Spinal cord (tissue), 10 donors: Measurements from ENCODE around the gene ZNF385B. TPM values are rescaled to one million over a fixed set of nuclear protein-coding genes. Genes with fewer than 3 reads are reported as not detected.
"Not testable (repeated sequence)": the region's sequence is repeated elsewhere in the genome, so short reads cannot be mapped to it uniquely, and the experiment has no call there.

Experiments
- DNase-seq, 6 donors: peaks; one replicate each; pipeline versions ENCODE4 v3.0.0 to v3.0.0-alpha.2; 2013 to 2015; ENCODE audit warnings: low spot score in 6 of 6, low read depth in 4 of 6
- H3K27ac ChIP-seq: one replicate; pipeline ENCODE4 v1.5.1; 2013; ENCODE audit warnings: low read depth, low read length, control low read depth
- H3K27me3 ChIP-seq: one replicate; pipeline ENCODE4 v1.6.1; 2013; ENCODE audit warnings: low read length; ENCODE audit not compliant: control insufficient read depth, insufficient read depth
- H3K36me3 ChIP-seq: one replicate; pipeline ENCODE4 v1.6.1; 2013; ENCODE audit warnings: low read length; ENCODE audit not compliant: control insufficient read depth, insufficient read depth
- H3K4me1 ChIP-seq: one replicate; pipeline ENCODE4 v1.6.1; 2013; ENCODE audit warnings: low read length; ENCODE audit not compliant: control insufficient read depth, insufficient read depth
- H3K4me3 ChIP-seq: one replicate; pipeline ENCODE4 v1.5.1; 2013; ENCODE audit warnings: low read depth, low read length, control low read depth
- H3K9me3 ChIP-seq: one replicate; pipeline ENCODE4 v1.6.1; 2013; ENCODE audit warnings: low read length; ENCODE audit not compliant: control insufficient read depth, insufficient read depth
- WGBS: methylation state at CpG from one replicate; pipeline ENCODE4 v1.1.5; 2013; ENCODE audit warnings: missing lambda C conversion rate; ENCODE audit not compliant: insufficient coverage; 5-methylcytosine and 5-hydroxymethylcytosine counted together
- polyA plus RNA-seq, 2 donors: library from polyadenylated mRNA; unstranded; fragments of 120-200 nt; gene quantifications; one replicate each; pipeline ENCODE4 v1.2.1, GENCODE V29; 2013; ENCODE audit not compliant: insufficient read length in 2 of 2
- total RNA-seq, 2 donors: library from RNA; depleted of rRNA in 1 of 2; stranded (reverse); fragments of 120-200 nt in 1 of 2; fragments of >200 nt in 1 of 2; gene quantifications; one replicate each; pipeline versions ENCODE4 v1.2.3 to v1.2.4, GENCODE V29; 2013 to 2014
- donor health status: healthy.

ZNF385B gene
- total and polyA plus RNA-seq, 4 donors: 4.4 to 8.6 (median 5.4) TPM

GRCh38 chr2:179790235-179791217 is 70.9 kb downstream of the ZNF385B start:
- whole genome bisulfite sequencing: 100% methylated on average over 2 of the region's 3 CpGs
- H3K4me1 ChIP-seq: no peaks in the 10 kb centered on the region
- no peaks in the 10 kb centered on the region for H3K27me3 ChIP-seq
- H3K36me3 ChIP-seq: no peaks in the 10 kb centered on the region
- no peaks in the 10 kb centered on the region for H3K9me3 ChIP-seq
- peak in 1 of 6 donors; percentile 6 for DNase-seq
- H3K4me3 ChIP-seq: no peak overlapping the region
- H3K27ac ChIP-seq: no peak overlapping the region

DNA sequence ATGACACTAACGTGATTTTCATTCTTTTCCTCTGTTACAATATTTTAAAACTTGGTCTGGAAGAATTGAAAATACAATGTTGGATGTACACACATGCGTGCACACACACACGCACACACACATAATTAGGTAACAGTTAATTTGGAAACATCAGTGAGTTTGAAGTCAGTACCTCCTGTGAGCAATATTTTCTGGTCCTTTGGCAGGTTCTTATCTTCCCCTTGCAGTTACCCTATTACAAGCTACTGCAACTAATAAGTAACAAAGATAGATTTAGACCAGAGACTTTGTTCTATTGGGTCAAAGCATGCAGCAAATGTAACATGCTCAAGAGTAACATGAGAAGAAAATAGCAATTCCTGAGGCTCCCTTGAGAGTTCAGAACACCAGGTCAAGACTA is 73.3 kb downstream of the ZNF385B start:
- Histone ChIP-seq H3K4me3 (no peak overlapping the region), H3K9me3 (peaks cover 1% of the 10 kb centered on the region), H3K27ac (no peak overlapping the region), H3K4me1 (no peaks in the 10 kb centered on the region), H3K36me3 (no peaks in the 10 kb centered on the region), H3K27me3 (no peaks in the 10 kb centered on the region)
- no CpG with 5 or more reads among the region's 3 CpGs for WGBS
- no peak for DNase-seq

- WGBS: 79% methylated on average over 2 of the region's 2 CpGs
- Histone ChIP-seq H3K27ac (no peak overlapping the region), H3K9me3 (peaks cover 1% of the 10 kb centered on the region), H3K27me3 (no peaks in the 10 kb centered on the region), H3K36me3 (no peaks in the 10 kb centered on the region), H3K4me3 (no peak overlapping the region), H3K4me1 (no peaks in the 10 kb centered on the region)
- DNase-seq: no peak
These were observed 73.8 kb downstream of the ZNF385B start for GRCh38 chr2:179787601-179788000.

DNA sequence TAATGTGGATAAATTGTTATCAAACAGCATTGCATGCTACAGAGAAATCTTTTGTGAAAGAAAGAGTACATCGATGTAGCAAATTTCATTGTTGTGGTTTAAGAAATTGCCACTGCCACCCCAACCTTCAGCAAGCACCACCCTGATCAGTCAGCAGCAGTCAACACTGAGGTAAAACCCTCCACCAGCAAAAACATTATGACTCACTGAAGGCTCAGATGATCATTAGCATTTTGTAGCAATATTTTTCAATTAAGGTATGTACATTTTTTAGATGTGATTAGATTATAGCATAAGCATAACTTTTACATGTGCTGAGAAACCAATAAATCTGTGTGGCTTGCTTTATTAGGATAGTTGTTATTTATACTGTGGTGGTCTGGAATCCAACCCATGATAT is 75.5 kb downstream of the ZNF385B start:
- Histone ChIP-seq H3K4me3 (no peak overlapping the region), H3K4me1 (no peaks in the 10 kb centered on the region), H3K27me3 (no peaks in the 10 kb centered on the region), H3K27ac (no peak overlapping the region), H3K36me3 (no peaks in the 10 kb centered on the region), H3K9me3 (peaks cover 1% of the 10 kb centered on the region)
- WGBS: 100% methylated on average over 1 of the region's 1 CpG
- no peak for DNase-seq

- not testable (repeated sequence) for H3K4me3 ChIP-seq, H3K36me3 ChIP-seq, H3K27ac ChIP-seq, DNase-seq, H3K9me3 ChIP-seq, H3K4me1 ChIP-seq, H3K27me3 ChIP-seq
- WGBS: no CpG with 5 or more reads among the region's 2 CpGs
These were observed 79.1 kb downstream of the ZNF385B start for GRCh38 chr2:179782346-179782745.

GRCh38 chr2:179773986-179774385 is 87.4 kb downstream of the ZNF385B start:
- no peak overlapping the region for H3K4me3 ChIP-seq
- no peak overlapping the region for H3K27ac ChIP-seq
- no peak for DNase-seq
- H3K36me3 ChIP-seq: no peaks in the 10 kb centered on the region
- 98% methylated on average over 4 of the region's 4 CpGs for WGBS
- no peaks in the 10 kb centered on the region for H3K27me3 ChIP-seq
- no peaks in the 10 kb centered on the region for H3K4me1 ChIP-seq
- H3K9me3 ChIP-seq: no peaks in the 10 kb centered on the region

DNA sequence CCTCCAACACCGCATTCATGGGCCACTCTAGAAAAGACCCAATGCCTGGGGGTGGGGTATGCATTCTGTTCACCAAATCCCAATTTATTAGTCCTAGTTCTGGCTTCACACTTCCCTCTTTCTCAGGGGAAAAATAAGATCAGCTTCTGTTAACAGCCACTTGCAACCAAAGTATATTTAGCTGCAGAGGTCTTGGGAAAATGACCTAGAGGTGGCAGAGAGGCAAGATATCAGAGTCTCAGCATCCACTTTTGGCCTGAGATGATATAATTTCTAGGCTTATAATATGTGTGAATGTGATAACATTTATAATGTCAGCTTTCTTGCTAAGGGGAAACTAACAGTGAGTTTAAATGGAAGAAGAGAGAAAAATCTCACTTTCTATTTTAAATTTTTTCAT is 89.1 kb downstream of the ZNF385B start:
- no peaks in the 10 kb centered on the region for H3K9me3 ChIP-seq
- no peak for DNase-seq
- no peaks in the 10 kb centered on the region for H3K36me3 ChIP-seq
- H3K4me3 ChIP-seq: no peak overlapping the region
- no peak overlapping the region for H3K27ac ChIP-seq
- H3K4me1 ChIP-seq: no peaks in the 10 kb centered on the region
- no CpG with 5 or more reads among the region's 1 CpG for WGBS
- no peaks in the 10 kb centered on the region for H3K27me3 ChIP-seq

DNA sequence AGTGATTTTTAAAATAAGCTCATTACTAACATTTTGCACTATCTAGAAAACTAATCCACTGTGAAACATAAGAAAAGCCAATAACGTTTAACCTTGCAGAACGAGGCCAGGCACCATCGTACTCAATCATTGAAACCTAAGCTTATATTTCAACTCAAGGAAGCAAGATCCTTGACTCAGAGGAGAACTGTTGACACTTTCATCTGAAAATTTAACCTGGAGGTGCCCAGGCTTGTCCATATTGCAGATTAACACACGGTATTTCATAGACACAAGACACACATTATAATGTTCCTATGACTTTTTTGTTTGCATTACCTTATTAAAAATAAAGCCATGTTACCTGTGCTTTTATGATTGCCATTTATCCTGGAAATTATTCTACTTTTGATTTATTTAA is 89.6 kb downstream of the ZNF385B start:
- WGBS: 80% methylated on average over 3 of the region's 4 CpGs
- Histone ChIP-seq H3K27me3 (no peaks in the 10 kb centered on the region), H3K4me3 (no peak overlapping the region), H3K27ac (no peak overlapping the region), H3K9me3 (no peaks in the 10 kb centered on the region), H3K36me3 (no peaks in the 10 kb centered on the region), H3K4me1 (no peaks in the 10 kb centered on the region)
- no peak for DNase-seq

DNA sequence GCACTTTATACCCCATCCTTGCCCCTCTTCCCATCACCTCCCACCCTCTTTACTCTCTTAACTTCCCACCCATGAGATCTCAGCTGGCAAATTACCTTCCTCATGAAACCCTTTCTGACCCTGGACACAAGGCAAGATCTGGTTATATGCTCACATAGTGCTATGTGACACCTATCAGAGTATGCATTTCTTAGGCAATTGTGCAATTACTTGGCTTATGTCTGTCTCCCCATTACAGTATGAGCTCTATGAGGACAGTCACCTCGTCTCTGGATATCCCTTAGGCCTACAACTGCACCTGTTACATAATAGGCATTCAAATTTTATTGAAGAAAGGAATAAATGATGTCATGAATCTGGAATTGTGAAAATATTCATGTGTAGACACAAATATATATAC is 91.4 kb downstream of the ZNF385B start:
- no peaks in the 10 kb centered on the region for H3K9me3 ChIP-seq
- no peak for DNase-seq
- no peak overlapping the region for H3K4me3 ChIP-seq
- no peak overlapping the region for H3K27ac ChIP-seq
- no CpG with 5 or more reads among the region's 1 CpG for WGBS
- no peaks in the 10 kb centered on the region for H3K36me3 ChIP-seq
- no peaks in the 10 kb centered on the region for H3K4me1 ChIP-seq
- H3K27me3 ChIP-seq: no peaks in the 10 kb centered on the region

DNA sequence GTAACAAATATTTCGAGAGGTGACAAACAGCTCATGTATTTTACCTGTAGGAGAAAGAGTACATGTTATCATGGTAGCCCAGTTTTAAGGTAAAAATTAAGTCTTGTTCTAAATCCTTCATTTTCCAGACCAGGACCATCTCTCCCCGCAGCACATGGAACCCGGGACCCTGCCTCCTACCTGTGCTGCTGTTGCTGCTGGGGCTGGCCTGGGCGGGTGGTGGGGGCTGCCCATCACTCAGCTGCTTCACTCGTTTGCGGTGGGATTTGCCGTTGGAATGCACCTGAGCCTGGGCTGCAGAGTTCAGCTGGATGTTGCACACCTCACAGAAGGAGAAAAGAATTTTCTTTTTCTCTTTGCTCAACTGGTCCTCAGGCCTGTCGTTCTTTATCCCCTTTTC is 92.1 kb downstream of the ZNF385B start:
- Histone ChIP-seq H3K27ac (no peak overlapping the region), H3K4me3 (no peak overlapping the region), H3K36me3 (no peaks in the 10 kb centered on the region), H3K4me1 (no peaks in the 10 kb centered on the region), H3K27me3 (no peaks in the 10 kb centered on the region), H3K9me3 (no peaks in the 10 kb centered on the region)
- DNase-seq: no peak
- WGBS: 93% methylated on average over 6 of the region's 8 CpGs
